GM19239 (cell line): ENCODE results near the gene C1orf35.

Source experiments
- DNase-seq: peaks from one replicate; pipeline ENCODE4 v3.0.0; 2011; ENCODE audit warnings: low spot score; ENCODE audit not compliant: insufficient read length
- FAIRE-seq: peaks from 2 replicates; lab custom pipeline; 2011; peaks lifted over from hg19 to GRCh38; lab: Jason Lieb, UNC

The C1orf35 gene

DNA sequence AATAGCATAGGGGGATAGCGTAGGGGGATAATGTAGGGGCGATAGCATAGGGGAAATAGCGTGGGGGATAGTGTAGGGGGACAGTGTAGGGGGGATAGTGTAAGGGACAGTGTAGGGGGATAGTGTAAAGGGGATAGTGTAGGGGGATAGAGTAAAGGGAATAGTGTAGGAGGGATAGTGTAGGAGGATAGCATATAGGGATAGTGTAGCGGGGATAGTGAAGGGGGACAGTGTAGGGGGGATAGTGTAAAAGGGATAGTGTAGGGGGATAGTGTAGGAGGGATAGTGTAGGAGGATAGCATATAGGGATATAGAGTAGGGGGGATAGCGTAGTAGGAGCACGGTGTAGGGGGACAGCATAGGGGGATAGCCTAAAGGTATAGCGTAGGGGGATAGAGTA, 34.8 kb downstream of the C1orf35 start:
- no peak for DNase-seq
- no peak for FAIRE-seq

DNA sequence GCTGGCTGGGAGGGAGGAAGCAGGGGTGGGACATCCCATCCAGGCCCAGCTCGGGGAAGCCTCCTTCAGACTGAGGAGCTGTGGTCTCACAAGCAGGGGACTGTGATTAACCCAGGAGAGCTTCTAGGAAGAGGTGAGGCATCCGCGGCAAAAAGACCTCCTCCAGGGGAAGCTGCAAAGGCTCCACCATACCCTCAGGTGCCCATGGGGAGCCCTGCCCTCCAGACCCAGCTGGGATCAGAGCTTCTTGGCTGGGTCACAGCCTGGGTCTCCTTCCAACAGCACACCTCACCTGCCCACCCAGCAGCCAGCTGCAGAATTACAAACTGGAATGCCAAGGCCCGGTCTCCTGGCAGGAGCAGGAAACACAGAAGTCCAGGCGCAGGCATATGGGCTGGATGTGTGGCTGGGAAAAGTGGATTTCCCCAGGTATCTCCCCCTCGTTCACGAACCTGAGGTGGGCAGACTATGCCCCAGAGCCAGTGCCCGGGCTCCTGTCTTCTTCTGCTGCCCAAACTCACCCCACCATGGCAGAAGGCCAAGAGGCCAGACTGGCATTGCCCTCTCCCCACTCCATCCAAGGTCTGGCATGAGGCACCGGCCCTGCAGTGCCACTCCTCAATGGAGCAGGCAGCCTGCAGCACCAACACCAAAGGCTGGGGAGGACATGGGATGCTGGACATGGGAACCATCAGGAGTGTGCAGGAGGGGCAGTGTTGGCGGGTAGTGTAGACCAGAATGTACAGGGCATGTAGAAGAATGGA, 36.1 kb downstream of the C1orf35 start:
- DNase-seq, result no peak
- FAIRE-seq, result no peak

DNA sequence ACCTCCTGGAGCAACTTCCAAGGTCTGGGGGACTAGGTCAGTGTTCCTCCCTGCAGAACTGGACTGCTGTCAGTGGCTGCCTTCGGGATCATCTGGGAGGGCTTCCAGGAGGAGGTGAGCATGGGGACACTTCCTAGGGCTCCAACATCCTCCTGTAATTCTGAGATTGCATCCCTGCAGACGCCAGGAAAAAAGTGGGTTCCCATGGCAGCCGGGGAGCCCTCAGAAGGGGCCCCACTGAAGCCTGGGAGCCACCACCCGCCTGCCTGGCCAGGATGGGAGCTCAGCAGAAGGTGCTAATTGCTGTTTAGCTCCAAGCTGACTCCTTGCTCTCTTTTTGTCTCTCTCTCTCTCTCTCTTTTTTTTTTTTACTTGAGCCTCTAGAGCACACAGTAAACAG, 36.7 kb downstream of the C1orf35 start:
- FAIRE-seq (no peak), DNase-seq (no peak)

DNA sequence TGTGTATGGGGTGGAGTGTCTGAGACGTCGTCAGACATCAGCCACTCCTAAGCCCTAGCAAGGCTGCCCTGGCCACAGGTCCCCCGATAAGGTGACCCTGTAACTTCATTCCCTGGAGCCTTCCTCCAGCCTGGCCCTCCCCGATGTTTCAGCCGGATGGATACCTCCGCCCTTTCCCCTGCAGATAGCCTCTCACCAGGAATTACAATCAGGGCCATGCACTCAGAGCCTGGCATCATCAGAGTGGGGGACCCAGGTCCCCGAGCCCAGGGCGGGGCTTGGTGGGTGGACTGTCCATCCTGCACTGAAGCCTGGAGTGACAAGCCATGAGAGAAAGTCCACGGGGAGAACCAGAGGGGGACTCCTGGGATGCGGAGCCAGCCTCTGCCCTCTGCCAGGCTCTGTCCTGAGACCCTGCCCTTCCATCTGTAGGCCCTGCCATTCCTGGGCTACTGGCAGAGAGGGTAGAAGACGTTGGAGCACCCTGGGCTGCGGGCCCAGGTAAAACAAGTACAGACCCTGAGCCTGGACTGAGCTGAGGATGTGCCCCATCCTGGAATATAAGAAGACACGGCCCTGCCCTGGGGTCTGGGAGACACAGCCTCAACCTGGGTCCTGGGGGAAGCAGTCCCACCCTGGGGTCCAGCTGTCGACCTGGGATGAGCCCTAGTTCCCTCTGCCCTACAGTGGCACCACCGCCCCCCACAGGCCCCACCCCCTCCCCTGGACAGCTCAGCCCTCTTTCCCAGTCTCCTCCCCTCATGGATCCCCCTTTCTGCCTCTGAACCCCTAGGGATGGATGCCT, 37.4 kb downstream of the C1orf35 start:
- FAIRE-seq, result no peak
- no peak for DNase-seq

DNA sequence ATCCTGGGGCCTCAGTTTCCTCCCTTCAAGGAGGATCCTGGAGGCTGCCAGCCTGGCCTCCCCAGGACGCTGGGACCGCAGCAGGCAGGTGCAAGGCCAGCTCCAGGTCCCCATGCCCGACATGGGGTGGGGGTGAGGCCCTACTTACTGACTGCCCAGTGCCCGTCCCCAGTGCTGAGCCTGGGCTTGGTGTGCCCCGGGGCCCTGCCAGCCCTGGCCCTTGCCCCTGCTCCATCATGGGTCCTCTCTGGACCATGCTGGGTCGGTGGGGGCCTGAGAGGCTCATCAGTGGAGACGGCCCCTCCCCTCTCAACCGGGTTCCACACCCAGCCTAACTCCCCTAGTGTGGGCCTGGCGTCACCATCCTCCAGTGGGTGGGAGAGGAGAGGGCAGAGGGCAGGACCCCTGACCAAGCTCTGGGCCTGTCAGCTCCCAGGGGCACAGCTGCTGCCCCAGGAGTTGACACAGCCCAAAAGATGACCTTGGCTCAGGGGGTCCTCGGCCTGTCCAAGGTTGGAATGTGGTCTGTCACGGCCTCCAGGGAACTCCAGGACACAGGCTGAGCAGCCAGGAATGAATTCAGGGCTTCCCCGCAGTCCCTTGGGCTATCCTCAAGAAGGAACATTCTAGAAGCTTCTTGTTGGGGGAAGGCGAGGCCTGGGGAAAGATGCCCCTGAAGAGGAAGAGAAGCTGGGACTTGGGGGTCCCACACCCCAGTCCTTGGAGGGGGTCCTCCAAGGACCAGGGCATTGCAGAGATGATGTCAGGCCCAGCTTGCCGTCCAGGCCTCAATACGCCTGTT, 38.2 kb downstream of the C1orf35 start:
- FAIRE-seq (no peak), DNase-seq (no peak)

DNA sequence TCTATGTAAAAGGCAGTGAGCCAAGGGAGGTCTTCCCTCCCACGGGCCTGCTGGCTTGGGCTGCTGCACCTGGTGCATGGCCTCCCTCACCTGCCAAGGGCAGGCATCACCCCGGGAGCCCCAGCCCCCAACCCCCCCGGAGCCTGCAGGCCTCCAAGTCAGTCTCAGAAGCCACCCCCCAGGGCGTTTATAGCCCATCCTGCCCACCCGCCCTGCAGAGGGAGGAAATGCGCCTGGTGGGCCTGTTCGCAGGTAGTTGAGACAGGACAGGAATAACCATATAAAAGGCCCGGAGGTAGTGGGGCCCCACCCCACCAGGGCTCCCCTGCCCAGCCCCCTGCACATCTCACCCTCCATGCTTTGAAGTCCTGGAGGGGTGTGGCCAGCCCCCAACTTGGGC, 38.8 kb downstream of the C1orf35 start:
- FAIRE-seq (no peak), DNase-seq (no peak)

DNA sequence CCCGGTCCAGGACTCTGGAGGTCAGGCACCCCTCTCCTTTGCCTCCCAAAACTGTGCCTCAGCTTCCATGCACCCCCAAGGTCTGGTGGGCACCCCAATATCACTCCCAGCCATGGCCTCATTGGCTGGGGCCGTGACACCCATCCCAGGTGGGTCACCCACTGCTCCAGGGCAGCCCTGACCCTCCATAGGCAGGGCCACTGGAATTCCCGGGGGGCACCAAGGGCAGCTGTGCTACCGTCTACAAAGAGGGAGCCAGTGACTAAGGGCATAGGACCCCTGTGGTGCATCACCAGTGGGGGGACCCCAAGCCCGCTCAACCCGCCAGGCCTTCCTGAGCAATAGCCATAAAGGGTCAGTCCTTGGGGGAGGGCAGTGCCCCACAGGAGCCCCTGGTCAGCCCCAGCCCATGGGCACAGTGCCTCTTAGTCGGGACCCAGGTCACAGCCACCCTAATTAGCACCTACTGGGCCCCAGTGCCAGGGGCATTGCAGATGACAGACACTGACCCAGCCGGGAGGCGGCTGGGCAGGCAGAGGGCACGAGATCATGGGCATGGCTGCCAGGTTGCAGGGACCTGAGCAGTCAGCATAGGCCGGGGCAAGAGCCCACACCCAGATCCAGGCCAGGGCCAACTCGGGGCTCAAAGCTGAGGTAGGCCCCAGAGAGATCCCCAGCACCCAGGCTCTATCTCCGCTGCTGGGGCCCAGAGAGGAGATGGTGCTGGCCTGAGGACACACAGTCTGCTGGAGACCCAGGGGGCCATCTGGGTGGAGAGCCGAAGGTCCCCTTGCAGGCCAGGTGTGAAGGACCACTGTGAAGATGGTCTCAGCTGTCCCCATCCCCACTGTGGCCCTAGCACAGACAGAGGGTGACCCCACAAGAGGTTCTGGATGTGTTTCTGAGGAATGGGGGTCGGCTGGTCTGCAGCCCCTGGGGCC, 39.6 kb downstream of the C1orf35 start:
- DNase-seq (no peak), FAIRE-seq (no peak)

DNA sequence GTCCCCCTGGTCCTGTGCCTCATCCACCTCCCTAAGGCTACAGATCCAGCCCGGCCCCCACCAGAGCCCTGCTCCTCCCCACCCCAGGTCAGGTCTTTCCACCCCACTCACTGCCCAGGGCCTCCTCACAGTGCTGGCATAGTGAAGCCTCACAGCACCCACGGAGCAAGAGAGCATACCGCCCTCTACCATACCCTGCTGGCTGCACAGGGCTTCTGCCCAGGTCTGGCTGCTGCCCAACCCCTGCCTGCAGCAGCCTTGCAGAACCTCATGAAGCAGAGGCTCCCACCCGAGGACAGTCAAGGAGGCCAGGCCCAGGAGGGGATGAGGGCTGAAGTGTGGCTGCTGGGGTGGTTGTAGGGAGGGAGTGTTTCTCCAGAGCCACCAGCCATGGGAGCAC, 40.3 kb downstream of the C1orf35 start:
- FAIRE-seq (no peak), DNase-seq (no peak)

DNA sequence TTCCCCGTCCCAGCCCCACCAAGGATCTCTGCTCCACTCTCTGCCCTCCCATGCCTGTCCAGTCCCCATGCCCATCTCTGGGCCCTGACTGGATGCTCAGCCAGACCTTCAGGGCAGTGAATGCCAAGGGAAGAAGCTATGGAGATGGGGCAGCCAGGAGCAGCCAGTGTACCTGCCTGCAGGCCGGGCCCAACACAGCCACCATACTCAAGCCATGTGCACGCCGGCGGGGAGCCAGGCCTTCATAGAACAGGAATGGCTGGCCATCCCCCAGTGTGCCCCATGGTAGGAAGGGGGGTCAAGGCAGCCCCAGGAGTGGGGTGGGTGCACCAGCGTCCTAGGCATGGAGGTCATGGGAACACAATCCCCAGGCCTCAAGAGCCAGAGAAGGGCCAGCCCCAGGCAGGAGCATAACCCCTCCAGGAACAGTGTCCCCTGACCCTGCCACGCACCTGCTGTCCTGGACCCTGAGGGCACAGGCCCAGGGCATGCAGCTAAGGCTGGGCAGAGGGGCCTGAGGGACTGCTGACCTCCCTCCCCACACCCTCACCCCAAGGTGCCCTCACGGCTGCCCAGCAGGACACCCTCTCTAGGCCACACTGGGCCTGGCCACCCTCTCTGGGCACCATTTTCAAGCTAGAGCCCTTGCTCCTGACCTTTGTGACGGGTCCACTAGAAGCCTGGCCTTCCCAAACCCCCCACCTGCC, 40.9 kb downstream of the C1orf35 start:
- no peak for FAIRE-seq
- no peak for DNase-seq

DNA sequence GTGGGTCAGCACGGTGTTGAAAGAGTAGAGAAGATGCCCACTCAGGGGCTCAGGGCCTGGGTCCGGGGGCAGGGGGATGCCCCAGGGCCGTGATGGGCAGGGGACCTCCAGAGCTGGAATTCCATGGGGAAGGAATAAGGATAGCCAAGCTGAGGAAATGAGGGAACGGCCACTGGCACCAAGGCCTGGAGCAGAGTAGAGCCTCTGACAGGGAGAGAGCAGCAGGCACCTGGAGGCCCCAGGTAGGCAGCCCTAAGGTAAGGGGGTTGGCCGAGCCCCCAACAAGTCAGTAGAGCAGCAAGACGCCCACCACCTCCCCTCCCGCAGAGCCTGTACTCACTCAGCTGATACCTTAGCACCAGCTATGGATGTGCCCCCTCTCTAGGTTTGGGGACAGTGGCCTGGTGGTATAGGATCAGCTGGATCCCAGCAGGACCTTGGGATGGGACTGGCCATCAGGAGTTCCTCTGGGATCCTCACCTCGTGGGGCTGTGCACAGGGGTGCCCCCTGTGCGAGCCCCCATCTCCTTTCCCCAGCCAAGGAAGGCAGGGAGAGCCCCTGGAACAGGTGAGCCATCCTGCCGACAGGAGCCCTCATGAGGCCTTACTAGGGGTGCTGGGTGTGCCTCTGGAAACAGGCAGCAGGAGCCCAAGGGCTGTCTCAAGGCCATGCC, 41.6 kb downstream of the C1orf35 start:
- FAIRE-seq, result no peak

DNA sequence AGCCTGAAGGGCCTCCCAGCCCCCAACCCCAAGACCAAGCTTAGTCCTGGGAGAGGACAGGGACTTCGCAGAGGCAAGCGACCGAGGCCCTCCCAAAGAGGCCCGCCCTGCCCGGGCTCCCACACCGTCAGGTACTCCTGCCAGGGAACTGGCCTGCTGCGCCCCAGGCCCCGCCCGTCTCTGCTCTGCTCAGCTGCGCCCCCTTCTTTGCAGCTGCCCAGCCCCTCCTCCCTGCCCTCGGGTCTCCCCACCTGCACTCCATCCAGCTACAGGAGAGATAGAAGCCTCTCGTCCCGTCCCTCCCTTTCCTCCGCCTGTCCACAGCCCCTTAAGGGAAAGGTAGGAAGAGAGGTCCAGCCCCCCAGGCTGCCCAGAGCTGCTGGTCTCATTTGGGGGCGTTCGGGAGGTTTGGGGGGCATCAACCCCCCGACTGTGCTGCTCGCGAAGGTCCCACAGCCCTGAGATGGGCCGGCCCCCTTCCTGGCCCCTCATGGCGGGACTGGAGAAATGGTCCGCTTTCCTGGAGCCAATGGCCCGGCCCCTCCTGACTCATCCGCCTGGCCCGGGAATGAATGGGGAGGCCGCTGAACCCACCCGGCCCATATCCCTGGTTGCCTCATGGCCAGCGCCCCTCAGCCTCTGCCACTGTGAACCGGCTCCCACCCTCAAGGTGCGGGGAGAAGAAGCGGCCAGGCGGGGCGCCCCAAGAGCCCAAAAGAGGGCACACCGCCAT, 42.5 kb downstream of the C1orf35 start:
- DNase-seq (no peak), FAIRE-seq (no peak)

More for the DNA sequence above, 41.6 kb downstream of the C1orf35 start:
- no peak for DNase-seq

DNA sequence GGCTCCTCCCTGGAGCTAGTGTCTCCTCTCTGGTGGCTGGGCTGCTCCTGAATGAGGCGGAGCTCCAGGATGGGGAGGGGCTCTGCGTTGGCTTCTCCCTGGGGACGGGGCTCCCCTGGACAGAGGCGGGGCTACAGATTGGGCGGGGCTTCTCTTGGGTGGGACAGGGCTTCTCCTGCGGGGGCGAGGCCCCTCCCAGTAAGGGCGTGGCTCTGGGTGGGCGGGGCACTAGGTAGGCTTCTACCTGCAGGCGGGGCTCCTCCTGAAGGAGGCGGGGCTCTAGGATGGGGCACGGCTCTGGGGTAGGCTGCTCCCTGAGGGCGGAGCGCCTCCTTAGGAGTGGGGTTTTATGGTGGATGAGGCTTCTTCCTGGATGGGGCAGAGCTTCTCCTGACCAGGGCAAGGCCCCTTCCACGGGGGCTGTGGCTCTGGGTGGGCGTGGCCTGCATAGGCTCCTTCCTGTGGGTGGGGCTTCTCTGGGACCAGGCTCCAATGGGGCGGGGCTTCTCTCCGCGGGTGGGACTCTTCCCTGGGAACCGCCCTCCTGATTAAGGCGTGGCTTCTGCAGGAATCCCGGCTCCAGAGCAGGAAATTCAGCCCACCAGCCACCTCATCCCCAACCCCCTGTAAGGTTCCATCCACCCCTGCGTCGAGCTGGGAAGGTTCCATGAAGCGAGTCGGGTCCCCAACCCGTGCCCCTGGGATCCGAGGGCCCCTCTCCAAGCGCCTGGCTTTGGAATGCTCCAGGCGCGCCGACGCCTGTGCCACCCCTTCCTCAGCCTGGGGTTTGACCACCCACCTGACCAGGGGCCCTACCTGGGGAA, 43.3 kb downstream of the C1orf35 start:
- peak; percentile 48 for DNase-seq
- no peak for FAIRE-seq

DNA sequence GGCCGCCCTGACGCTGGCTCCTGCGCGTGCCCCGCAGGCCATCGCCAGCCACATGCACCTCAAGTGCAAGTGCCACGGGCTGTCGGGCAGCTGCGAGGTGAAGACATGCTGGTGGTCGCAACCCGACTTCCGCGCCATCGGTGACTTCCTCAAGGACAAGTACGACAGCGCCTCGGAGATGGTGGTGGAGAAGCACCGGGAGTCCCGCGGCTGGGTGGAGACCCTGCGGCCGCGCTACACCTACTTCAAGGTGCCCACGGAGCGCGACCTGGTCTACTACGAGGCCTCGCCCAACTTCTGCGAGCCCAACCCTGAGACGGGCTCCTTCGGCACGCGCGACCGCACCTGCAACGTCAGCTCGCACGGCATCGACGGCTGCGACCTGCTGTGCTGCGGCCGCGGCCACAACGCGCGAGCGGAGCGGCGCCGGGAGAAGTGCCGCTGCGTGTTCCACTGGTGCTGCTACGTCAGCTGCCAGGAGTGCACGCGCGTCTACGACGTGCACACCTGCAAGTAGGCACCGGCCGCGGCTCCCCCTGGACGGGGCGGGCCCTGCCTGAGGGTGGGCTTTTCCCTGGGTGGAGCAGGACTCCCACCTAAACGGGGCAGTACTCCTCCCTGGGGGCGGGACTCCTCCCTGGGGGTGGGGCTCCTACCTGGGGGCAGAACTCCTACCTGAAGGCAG, 44.0 kb downstream of the C1orf35 start:
- DNase-seq (no peak), FAIRE-seq (no peak)

DNA sequence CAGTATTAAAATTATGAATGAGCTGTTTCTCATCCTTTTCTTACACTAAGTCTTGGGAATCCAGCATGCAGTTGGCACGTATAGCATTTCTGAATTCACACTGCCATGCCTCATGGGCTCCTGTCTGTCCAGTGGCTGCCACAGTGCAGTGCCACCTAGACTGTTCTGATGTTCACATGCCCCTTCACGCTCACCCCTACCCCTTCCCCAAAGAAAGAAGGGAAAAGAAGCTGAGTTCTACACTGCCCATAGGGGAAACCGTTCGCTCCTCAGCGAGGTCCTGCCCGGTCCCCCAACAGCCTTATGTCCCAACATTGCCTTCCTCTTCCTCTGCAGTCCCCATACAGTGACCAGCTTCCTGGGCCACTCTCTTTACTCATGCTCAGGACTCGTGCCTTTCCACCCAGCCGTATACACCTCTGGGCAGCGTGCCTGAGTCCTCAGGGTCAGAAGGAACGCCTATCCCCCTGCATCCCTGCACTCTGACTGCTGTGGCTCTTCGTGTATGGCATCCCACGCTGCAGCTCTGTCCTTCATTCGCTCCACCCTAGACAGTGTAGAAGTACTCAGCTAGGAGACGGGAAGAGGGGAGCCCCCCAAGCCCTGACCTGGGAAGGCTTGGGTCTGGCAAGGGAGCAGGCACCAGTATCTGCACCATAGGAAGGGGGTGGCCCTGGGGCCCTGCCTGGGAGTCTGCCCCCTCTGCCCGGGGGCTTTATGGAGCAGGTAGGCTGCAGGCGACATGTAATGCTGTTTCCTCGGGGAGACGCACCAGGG, 44.8 kb downstream of the C1orf35 start:
- DNase-seq (no peak), FAIRE-seq (no peak)
